Natural killer cell (primary cell): ENCODE results near the gene KAZN. TPM values are rescaled to one million over a fixed set of nuclear protein-coding genes. Genes with fewer than 3 reads are reported as not detected.

ENCODE experiments used
- ATAC-seq, 3 donors: fragments of 150-1000 bp in 2 of 3; fragments of 200-7000 bp in 1 of 3; cut with Tn5 transposase; 1 replicate in 1 of 3; 2 replicates in 2 of 3; pipeline ENCODE4 v1.10.0; 2021; ENCODE audit warnings: mild to moderate bottlenecking in 2 of 3, moderate library complexity in 2 of 3
- DNase-seq, 2 donors: peaks; one replicate each; pipeline versions ENCODE4 v3.0.0 to v3.0.0-alpha.2; 2013 to 2021; ENCODE audit warnings: mixed read lengths in 1 of 2
- H3K27ac ChIP-seq: one replicate; pipeline ENCODE4 v1.5.1; 2013; ENCODE audit warnings: mild to moderate bottlenecking, low read length
- H3K27me3 ChIP-seq: one replicate; pipeline ENCODE4 v1.6.1; 2013; ENCODE audit warnings: low read length; ENCODE audit not compliant: control insufficient read depth, insufficient read depth
- H3K36me3 ChIP-seq: one replicate; pipeline ENCODE4 v1.6.1; 2013; ENCODE audit warnings: low read length; ENCODE audit not compliant: control insufficient read depth, insufficient read depth
- H3K4me1 ChIP-seq: one replicate; pipeline ENCODE4 v1.6.1; 2013; ENCODE audit warnings: low read length; ENCODE audit not compliant: control insufficient read depth, insufficient read depth
- H3K4me3 ChIP-seq: one replicate; pipeline ENCODE4 v1.5.1; 2013; ENCODE audit warnings: low read length
- H3K9me3 ChIP-seq: one replicate; pipeline ENCODE4 v1.6.1; 2013; ENCODE audit warnings: low read length; ENCODE audit not compliant: control insufficient read depth, insufficient read depth
- H3K27ac Mint-ChIP-seq, 2 donors: one replicate each; pipeline ENCODE4 v1.8.0; 2022; ENCODE audit warnings: mild to moderate bottlenecking in 2 of 2, mixed read lengths in 2 of 2, moderate library complexity in 1 of 2
- H3K27me3 Mint-ChIP-seq, 2 donors: one replicate each; pipeline ENCODE4 v1.8.0; 2022; ENCODE audit warnings: low read depth in 2 of 2, mixed read lengths in 2 of 2
- H3K36me3 Mint-ChIP-seq: one replicate; pipeline ENCODE4 v1.8.0; 2022; ENCODE audit warnings: mixed read lengths
- H3K4me1 Mint-ChIP-seq, 2 donors: one replicate each; pipeline ENCODE4 v1.8.0; 2022; ENCODE audit warnings: mixed read lengths in 2 of 2
- H3K4me3 Mint-ChIP-seq: one replicate; pipeline ENCODE4 v1.8.0; 2022; ENCODE audit warnings: mild to moderate bottlenecking, moderate library complexity, mixed read lengths
- H3K9me3 Mint-ChIP-seq, 2 donors: one replicate each; pipeline ENCODE4 v1.8.0; 2022; ENCODE audit warnings: mixed read lengths in 2 of 2
- WGBS: methylation state at CpG from one replicate; pipeline ENCODE4 v1.1.7; 2013; ENCODE audit warnings: missing lambda C conversion rate; ENCODE audit not compliant: insufficient coverage; 5-methylcytosine and 5-hydroxymethylcytosine counted together
- intact Hi-C: fragments of 100-400 bp; cut with micrococcal nuclease; formaldehyde crosslinking; loops from one replicate; pipeline ENCODE4 v1.14.2; 2022
- total RNA-seq, 4 donors: library from RNA; stranded (reverse); fragments of 120-200 nt in 1 of 4; gene quantifications; one replicate each; pipeline versions ENCODE4 v1.2.3 to v1.2.4, GENCODE V29; 2013 to 2022
- TF ChIP-seq, protein P1 (sequence below): fragments of 200-600 bp; IDR thresholded peaks from one replicate; pipeline ENCODE4 v1.8.0; 2022; ENCODE audit warnings: antibody characterized with exemption

Gene KAZN
- total RNA-seq, 3 donors from 2014 or later (not counting 1 experiment from before 2014, with no cell fraction given), result 1.2 to 2.0 (median 1.7) TPM

DNA sequence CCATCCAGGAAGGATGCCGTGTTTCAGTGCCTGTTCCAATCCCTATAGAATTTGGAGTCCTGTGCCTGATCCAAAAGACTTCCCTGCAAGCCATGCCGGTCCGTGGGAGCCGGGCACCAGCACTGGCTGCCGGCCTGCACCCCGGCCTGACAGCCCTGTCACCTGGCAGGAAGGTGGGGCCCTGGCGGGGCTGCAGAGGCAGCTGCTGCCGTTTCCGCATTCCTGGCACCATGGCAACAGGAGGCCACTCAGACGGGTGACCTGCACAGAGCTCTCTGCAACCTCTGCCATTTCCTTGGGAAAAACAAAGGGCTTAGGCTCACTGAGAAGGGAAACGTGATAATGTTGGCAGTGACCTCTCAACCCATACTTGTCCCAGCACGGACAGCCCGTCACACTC lies 491.9 kb downstream of the KAZN start:
- TF ChIP-seq, protein P1, sequence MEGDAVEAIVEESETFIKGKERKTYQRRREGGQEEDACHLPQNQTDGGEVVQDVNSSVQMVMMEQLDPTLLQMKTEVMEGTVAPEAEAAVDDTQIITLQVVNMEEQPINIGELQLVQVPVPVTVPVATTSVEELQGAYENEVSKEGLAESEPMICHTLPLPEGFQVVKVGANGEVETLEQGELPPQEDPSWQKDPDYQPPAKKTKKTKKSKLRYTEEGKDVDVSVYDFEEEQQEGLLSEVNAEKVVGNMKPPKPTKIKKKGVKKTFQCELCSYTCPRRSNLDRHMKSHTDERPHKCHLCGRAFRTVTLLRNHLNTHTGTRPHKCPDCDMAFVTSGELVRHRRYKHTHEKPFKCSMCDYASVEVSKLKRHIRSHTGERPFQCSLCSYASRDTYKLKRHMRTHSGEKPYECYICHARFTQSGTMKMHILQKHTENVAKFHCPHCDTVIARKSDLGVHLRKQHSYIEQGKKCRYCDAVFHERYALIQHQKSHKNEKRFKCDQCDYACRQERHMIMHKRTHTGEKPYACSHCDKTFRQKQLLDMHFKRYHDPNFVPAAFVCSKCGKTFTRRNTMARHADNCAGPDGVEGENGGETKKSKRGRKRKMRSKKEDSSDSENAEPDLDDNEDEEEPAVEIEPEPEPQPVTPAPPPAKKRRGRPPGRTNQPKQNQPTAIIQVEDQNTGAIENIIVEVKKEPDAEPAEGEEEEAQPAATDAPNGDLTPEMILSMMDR, result no peak
- no peaks in the 10 kb centered on the region for H3K36me3 Mint-ChIP-seq
- peak overlapping the region in 1 of 2 donors; percentile 84 for H3K27ac Mint-ChIP-seq
- H3K27me3 Mint-ChIP-seq, result peaks cover 0 to 11% of the 10 kb centered on the region in 2 donors
- Histone ChIP-seq H3K4me1 (peaks cover 9% of the 10 kb centered on the region), H3K27me3 (no peaks in the 10 kb centered on the region), H3K9me3 (no peaks in the 10 kb centered on the region), H3K4me3 (no peak overlapping the region), H3K27ac (no peak overlapping the region), H3K36me3 (no peaks in the 10 kb centered on the region)
- no peaks in the 10 kb centered on the region for H3K9me3 Mint-ChIP-seq
- ATAC-seq, result peak in 2 of 3 donors; percentile 40 to 81
- 27% methylated on average over 13 of the region's 13 CpGs for whole genome bisulfite sequencing
- intact Hi-C loops, result no loop called here
- DNase-seq, result no peak
- no peak overlapping the region for H3K4me3 Mint-ChIP-seq
- H3K4me1 Mint-ChIP-seq, result peaks cover 12 to 24% of the 10 kb centered on the region in 2 donors

DNA sequence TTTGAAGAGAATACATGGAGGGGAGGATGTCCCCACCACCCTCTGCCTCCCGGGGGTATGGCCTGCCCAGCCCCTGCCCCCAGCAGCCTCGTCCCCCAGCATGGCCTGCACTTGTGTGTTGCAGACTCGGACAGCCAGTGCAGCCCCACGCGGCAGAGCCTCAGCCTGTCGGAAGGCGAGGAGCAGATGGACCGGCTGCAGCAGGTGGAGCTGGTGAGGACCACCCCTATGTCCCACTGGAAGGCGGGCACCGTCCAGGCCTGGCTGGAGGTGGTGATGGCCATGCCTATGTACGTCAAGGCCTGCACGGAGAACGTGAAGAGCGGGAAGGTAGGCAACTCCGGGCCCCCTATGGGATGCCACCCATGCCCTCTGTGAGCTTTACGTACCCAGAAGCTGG lies 495.6 kb downstream of the KAZN start:
- no peak for ATAC-seq
- 93% methylated on average over 16 of the region's 16 CpGs for WGBS
- TF ChIP-seq, protein P1, result no peak
- Histone ChIP-seq H3K27me3 (no peaks in the 10 kb centered on the region), H3K4me3 (no peak overlapping the region), H3K36me3 (no peaks in the 10 kb centered on the region), H3K9me3 (no peaks in the 10 kb centered on the region), H3K27ac (no peak overlapping the region), H3K4me1 (peaks cover 9% of the 10 kb centered on the region)
- H3K36me3 Mint-ChIP-seq, result no peaks in the 10 kb centered on the region
- no peaks in the 10 kb centered on the region for H3K9me3 Mint-ChIP-seq
- DNase-seq, result no peak
- H3K4me1 Mint-ChIP-seq, result peaks cover 19 to 29% of the 10 kb centered on the region in 2 donors
- intact Hi-C loops, result no loop called here
- no peak overlapping the region for H3K27ac Mint-ChIP-seq
- H3K4me3 Mint-ChIP-seq, result no peak overlapping the region
- H3K27me3 Mint-ChIP-seq, result peaks cover 0 to 9% of the 10 kb centered on the region in 2 donors

DNA sequence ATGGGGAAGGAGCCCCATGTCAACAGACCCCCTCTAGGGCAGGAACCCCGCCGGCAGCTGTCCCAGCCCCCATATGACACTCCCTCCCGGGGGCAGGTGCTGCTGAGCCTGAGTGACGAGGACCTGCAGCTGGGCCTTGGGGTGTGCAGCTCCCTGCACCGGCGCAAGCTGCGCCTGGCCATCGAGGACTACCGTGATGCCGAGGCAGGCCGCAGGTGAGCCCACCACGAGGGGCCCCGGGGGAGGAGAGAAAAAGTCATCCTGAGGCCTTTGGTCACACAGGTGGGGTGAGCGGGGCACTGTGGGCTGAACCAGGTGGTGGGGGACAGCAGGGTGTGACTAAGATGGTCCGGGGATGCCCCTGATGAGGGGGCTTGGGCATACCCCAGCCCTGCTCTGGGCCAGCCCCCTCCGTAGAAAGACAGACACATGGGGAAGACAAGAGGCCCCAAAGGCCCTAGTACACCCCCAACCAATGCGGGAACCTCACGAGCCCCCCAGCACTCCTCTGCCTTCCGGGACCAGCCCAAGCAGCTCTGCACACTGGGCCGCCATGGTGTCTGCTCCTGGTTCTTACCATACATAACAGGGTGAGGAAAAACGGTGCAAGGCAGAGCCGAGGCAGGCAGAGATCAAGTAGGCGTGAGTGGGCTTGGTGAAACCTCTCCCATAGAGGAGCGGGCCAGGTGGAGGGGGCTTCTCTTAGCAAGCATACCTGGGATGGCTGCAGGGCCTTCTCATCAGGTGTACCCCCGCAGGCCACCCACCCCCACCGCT lies 496.4 kb downstream of the KAZN start:
- H3K27me3 Mint-ChIP-seq, result peaks cover 2 to 18% of the 10 kb centered on the region in 2 donors
- no peaks in the 10 kb centered on the region for H3K36me3 Mint-ChIP-seq
- H3K4me3 Mint-ChIP-seq, result no peak overlapping the region
- no peak overlapping the region for H3K27ac Mint-ChIP-seq
- H3K27ac ChIP-seq, result no peak overlapping the region
- WGBS, result 90% methylated on average over 26 of the region's 26 CpGs
- H3K4me3 ChIP-seq, result no peak overlapping the region
- peaks cover 10% of the 10 kb centered on the region for H3K4me1 ChIP-seq
- DNase-seq (no peak), ATAC-seq (no peak)
- peaks cover under 1% of the 10 kb centered on the region for H3K27me3 ChIP-seq
- H3K9me3 ChIP-seq, result no peaks in the 10 kb centered on the region
- intact Hi-C loops, result no loop called here
- no peaks in the 10 kb centered on the region for H3K36me3 ChIP-seq
- no peaks in the 10 kb centered on the region for H3K9me3 Mint-ChIP-seq
- TF ChIP-seq, protein P1, result no peak
- H3K4me1 Mint-ChIP-seq, result peaks cover 25 to 29% of the 10 kb centered on the region in 2 donors
